Breast epithelium (tissue), 4 donors: ENCODE data around the gene SPON1. TPM values are rescaled to one million over a fixed set of nuclear protein-coding genes. Genes with fewer than 3 reads are reported as not detected.
A peak's percentile ranks its signal among the peaks of the same experiment; 100 is the strongest.

Experiments
- DNase-seq, 2 donors: peaks; one replicate each; pipeline ENCODE4 v3.0.0-alpha.2; 2019; ENCODE audit warnings: low spot score in 2 of 2
- H3K27ac ChIP-seq, 2 donors: fragments of 200-600 bp; sonication (generic) in 1 of 2; one replicate each; pipeline ENCODE4 v1.5.1; 2016 to 2019; ENCODE audit warnings: mild to moderate bottlenecking in 1 of 2
- H3K27me3 ChIP-seq, 2 donors: fragments of 200-600 bp; sonication (generic) in 1 of 2; one replicate each; pipeline versions ENCODE4 v1.5.1 to v1.6.0; 2017 to 2019; ENCODE audit warnings: control low read depth in 1 of 2, mild to moderate bottlenecking in 1 of 2
- H3K36me3 ChIP-seq: fragments of 200-600 bp; one replicate; pipeline ENCODE4 v1.5.1; 2019
- H3K4me1 ChIP-seq, 2 donors: fragments of 200-600 bp; sonication (generic); one replicate each; pipeline ENCODE4 v1.5.1; 2016 to 2019; ENCODE audit warnings: control low read depth in 1 of 2
- H3K4me3 ChIP-seq, 3 donors: fragments of 200-600 bp; sonication (generic); 1 replicate in 2 of 3; 2 replicates in 1 of 3; pipeline ENCODE4 v1.5.1; 2016 to 2019; ENCODE audit warnings: mild to moderate bottlenecking in 3 of 3, moderate library complexity in 2 of 3
- H3K9me3 ChIP-seq, 2 donors: fragments of 200-600 bp; sonication (generic) in 1 of 2; one replicate each; pipeline ENCODE4 v1.5.1; 2016 to 2019; ENCODE audit warnings: control low read depth in 1 of 2
- POLR2A ChIP-seq: fragments of 450-650 bp; IDR thresholded peaks from one replicate; pipeline ENCODE4 v1.6.1; 2016; ENCODE audit warnings: antibody characterized with exemption, mild to moderate bottlenecking, moderate library complexity
- POLR2AphosphoS5 ChIP-seq, 3 donors: sonication (generic); formaldehyde crosslinking; IDR thresholded peaks; one replicate each; pipeline ENCODE4 v1.6.1; 2017; ENCODE audit warnings: antibody characterized with exemption in 3 of 3
- intact Hi-C: fragments of 100-400 bp; cut with DNase I; formaldehyde crosslinking; loops from one replicate; pipeline ENCODE4 v1.15.1; 2023; ENCODE audit warnings: low total_unique reads
- total RNA-seq, 3 donors: library from RNA; depleted of rRNA; stranded (reverse); fragments of >200 nt; gene quantifications; one replicate each; pipeline ENCODE4 v1.1.0, GENCODE V29; 2016
- TF ChIP-seq, protein P1 (sequence below), 3 donors: fragments of 450-650 bp; IDR thresholded peaks; one replicate each; pipeline ENCODE4 v1.5.1; 2016 to 2017; ENCODE audit warnings: antibody characterized with exemption in 3 of 3, mild to moderate bottlenecking in 3 of 3, moderate library complexity in 3 of 3

SPON1 gene
- 100 to 1,000 TPM in 1 of 3 donors, 10 to 100 TPM in 2; 30.1 to 133 (median 34.7) TPM for total RNA-seq

- peaks cover 0 to 42% of the 10 kb centered on the region in 2 donors for H3K27me3 ChIP-seq
- DNase-seq: no peak
- H3K36me3 ChIP-seq: no peaks in the 10 kb centered on the region
- intact Hi-C loops: loop anchor here (10.0 kb wide), 1 partner anchor 282 kb away; no protein-coding TSS in a partner anchor
- peak within 1 kb of the TSS; percentile 35 to 71 (median 57) for H3K4me3 ChIP-seq
- TF ChIP-seq, protein P1, sequence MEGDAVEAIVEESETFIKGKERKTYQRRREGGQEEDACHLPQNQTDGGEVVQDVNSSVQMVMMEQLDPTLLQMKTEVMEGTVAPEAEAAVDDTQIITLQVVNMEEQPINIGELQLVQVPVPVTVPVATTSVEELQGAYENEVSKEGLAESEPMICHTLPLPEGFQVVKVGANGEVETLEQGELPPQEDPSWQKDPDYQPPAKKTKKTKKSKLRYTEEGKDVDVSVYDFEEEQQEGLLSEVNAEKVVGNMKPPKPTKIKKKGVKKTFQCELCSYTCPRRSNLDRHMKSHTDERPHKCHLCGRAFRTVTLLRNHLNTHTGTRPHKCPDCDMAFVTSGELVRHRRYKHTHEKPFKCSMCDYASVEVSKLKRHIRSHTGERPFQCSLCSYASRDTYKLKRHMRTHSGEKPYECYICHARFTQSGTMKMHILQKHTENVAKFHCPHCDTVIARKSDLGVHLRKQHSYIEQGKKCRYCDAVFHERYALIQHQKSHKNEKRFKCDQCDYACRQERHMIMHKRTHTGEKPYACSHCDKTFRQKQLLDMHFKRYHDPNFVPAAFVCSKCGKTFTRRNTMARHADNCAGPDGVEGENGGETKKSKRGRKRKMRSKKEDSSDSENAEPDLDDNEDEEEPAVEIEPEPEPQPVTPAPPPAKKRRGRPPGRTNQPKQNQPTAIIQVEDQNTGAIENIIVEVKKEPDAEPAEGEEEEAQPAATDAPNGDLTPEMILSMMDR (IDR thresholded peaks at IDR 0.05): no peak
- no peak for TF ChIP-seq POLR2AphosphoS5 (IDR thresholded peaks at IDR 0.05)
- no peak for TF ChIP-seq POLR2A
- H3K4me1 ChIP-seq: no peaks in the 10 kb centered on the region
- H3K27ac ChIP-seq: peak within 1 kb of the TSS; percentile 14 to 56
- no peaks in the 10 kb centered on the region for H3K9me3 ChIP-seq
Observed at GRCh38 chr11:13962562-13963168, at the start of gene SPON1. Gene SPON1, plus strand, starts transcription at chr11:13962723. Its CDS starts 182 bp downstream, at chr11:13962905.

- intact Hi-C loops: no loop called here
- Histone ChIP-seq H3K4me3 (no peak overlapping the region), H3K9me3 (no peaks in the 10 kb centered on the region)
Observed at GRCh38 chr11:13917264-13917663, 45.3 kb upstream of the SPON1 start.

GRCh38 chr11:13917904-13918303 lies 44.6 kb upstream of the SPON1 start:
- no peaks in the 10 kb centered on the region for H3K27me3 ChIP-seq
- intact Hi-C loops: no loop called here
- H3K36me3 ChIP-seq: no peaks in the 10 kb centered on the region
- H3K4me1 ChIP-seq: no peaks in the 10 kb centered on the region
- H3K9me3 ChIP-seq: no peaks in the 10 kb centered on the region
- no peak for TF ChIP-seq POLR2A
- TF ChIP-seq, protein P1 (IDR thresholded peaks at IDR 0.05): no peak
- no peak for TF ChIP-seq POLR2AphosphoS5 (IDR thresholded peaks at IDR 0.05)
- H3K27ac ChIP-seq: no peak overlapping the region
- H3K4me3 ChIP-seq: no peak overlapping the region
- no peak for DNase-seq

More at GRCh38 chr11:13917264-13917663, 45.3 kb upstream of the SPON1 start:
- Histone ChIP-seq H3K27ac (no peak overlapping the region), H3K27me3 (no peaks in the 10 kb centered on the region), H3K4me1 (no peaks in the 10 kb centered on the region), H3K36me3 (no peaks in the 10 kb centered on the region)
- TF ChIP-seq, protein P1 (IDR thresholded peaks at IDR 0.05): no peak
- TF ChIP-seq POLR2AphosphoS5 (IDR thresholded peaks at IDR 0.05) (no peak), POLR2A (no peak)
- DNase-seq: no peak

- Histone ChIP-seq H3K4me3 (no peak overlapping the region), H3K27ac (no peak overlapping the region), H3K4me1 (no peaks in the 10 kb centered on the region), H3K36me3 (no peaks in the 10 kb centered on the region), H3K27me3 (no peaks in the 10 kb centered on the region), H3K9me3 (no peaks in the 10 kb centered on the region)
- DNase-seq: no peak
- no peak for TF ChIP-seq POLR2AphosphoS5 (IDR thresholded peaks at IDR 0.05)
- no peak for TF ChIP-seq POLR2A
- TF ChIP-seq, protein P1 (IDR thresholded peaks at IDR 0.05): no peak
- intact Hi-C loops: no loop called here
Observed at GRCh38 chr11:13920756-13921155, 41.8 kb upstream of the SPON1 start.

GRCh38 chr11:13921545-13921944 lies 41.0 kb upstream of the SPON1 start:
- Histone ChIP-seq H3K4me3 (no peak overlapping the region), H3K27me3 (no peaks in the 10 kb centered on the region), H3K27ac (no peak overlapping the region), H3K36me3 (no peaks in the 10 kb centered on the region), H3K9me3 (no peaks in the 10 kb centered on the region), H3K4me1 (no peaks in the 10 kb centered on the region)
- TF ChIP-seq POLR2AphosphoS5 (IDR thresholded peaks at IDR 0.05) (no peak), POLR2A (no peak)
- TF ChIP-seq, protein P1 (IDR thresholded peaks at IDR 0.05): no peak
- intact Hi-C loops: no loop called here
- DNase-seq: no peak
